ENCODE measurements around the gene ZNF646. TPM values are rescaled to one million over a fixed set of nuclear protein-coding genes. Genes with fewer than 3 reads are reported as not detected.

The ZNF646 gene
- polyA plus RNA-seq, 1 donor from 2014 or later: 8.5 TPM

- no peak overlapping the region for H2AFZ ChIP-seq (ENCODE audit: low read depth, low read length)
- no peak for TF ChIP-seq EP300 (conservative IDR thresholded peaks at IDR 0.05; ENCODE audit: poor library complexity, severe bottlenecking)
- TF ChIP-seq, protein P1, sequence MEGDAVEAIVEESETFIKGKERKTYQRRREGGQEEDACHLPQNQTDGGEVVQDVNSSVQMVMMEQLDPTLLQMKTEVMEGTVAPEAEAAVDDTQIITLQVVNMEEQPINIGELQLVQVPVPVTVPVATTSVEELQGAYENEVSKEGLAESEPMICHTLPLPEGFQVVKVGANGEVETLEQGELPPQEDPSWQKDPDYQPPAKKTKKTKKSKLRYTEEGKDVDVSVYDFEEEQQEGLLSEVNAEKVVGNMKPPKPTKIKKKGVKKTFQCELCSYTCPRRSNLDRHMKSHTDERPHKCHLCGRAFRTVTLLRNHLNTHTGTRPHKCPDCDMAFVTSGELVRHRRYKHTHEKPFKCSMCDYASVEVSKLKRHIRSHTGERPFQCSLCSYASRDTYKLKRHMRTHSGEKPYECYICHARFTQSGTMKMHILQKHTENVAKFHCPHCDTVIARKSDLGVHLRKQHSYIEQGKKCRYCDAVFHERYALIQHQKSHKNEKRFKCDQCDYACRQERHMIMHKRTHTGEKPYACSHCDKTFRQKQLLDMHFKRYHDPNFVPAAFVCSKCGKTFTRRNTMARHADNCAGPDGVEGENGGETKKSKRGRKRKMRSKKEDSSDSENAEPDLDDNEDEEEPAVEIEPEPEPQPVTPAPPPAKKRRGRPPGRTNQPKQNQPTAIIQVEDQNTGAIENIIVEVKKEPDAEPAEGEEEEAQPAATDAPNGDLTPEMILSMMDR (IDR thresholded peaks at IDR 0.05; ENCODE audit: poor library complexity, severe bottlenecking): no peak
- no peak for TF ChIP-seq POLR2AphosphoS5 (IDR thresholded peaks at IDR 0.05)
- no peak for TF ChIP-seq RAD21 (conservative IDR thresholded peaks at IDR 0.05)
- TF ChIP-seq MXI1 (conservative IDR thresholded peaks at IDR 0.05; ENCODE audit: poor library complexity, severe bottlenecking): no peak
- no peak for TF ChIP-seq TAF1 (IDR thresholded peaks at IDR 0.05; ENCODE audit: low read depth)
- TF ChIP-seq REST (IDR thresholded peaks at IDR 0.05; ENCODE audit: borderline replicate concordance): no peak
- no peak for TF ChIP-seq EZH2 (IDR thresholded peaks at IDR 0.05; ENCODE audit: borderline replicate concordance, insufficient read depth, low read length, poor library complexity, severe bottlenecking)
- no peak for TF ChIP-seq SMC3 (conservative IDR thresholded peaks at IDR 0.05; ENCODE audit: poor library complexity)
- H4K20me1 ChIP-seq (ENCODE audit: insufficient read depth): no peaks in the 10 kb centered on the region
- no peak overlapping the region for H3K4me3 ChIP-seq (ENCODE audit: low read length)
- H3K36me3 ChIP-seq (ENCODE audit: insufficient read depth, low read length): peaks cover 6% of the 10 kb centered on the region
- H3K9me3 ChIP-seq (ENCODE audit: low read length): no peaks in the 10 kb centered on the region
- H3K9ac ChIP-seq (ENCODE audit: low read length): no peak overlapping the region
- H3F3A ChIP-seq (ENCODE audit: insufficient read depth, low read length, poor library complexity, severe bottlenecking): no peaks in the 10 kb centered on the region
- no peaks in the 10 kb centered on the region for H3K9me2 ChIP-seq (ENCODE audit: insufficient read depth, low read length)
- no peaks in the 10 kb centered on the region for H3K27me3 ChIP-seq (ENCODE audit: insufficient read depth, low read depth, low read length)
- no peak overlapping the region for H3K4me2 ChIP-seq (ENCODE audit: low read length)
- no peak overlapping the region for H3K27ac ChIP-seq (ENCODE audit: low read length)
- H3K79me2 ChIP-seq (replicated peaks; ENCODE audit: insufficient read depth, low read length): peaks cover 30% of the 10 kb centered on the region
These were observed 2.8 kb downstream of the ZNF646 start for GRCh38 chr16:31077024-31077423.

- Histone ChIP-seq H3K4me2 (ENCODE audit: low read length) (no peak overlapping the region), H3K27ac (ENCODE audit: low read length) (no peak overlapping the region), H2AFZ (ENCODE audit: low read depth, low read length) (no peak overlapping the region), H3K9ac (ENCODE audit: low read length) (no peak overlapping the region), H3K9me2 (ENCODE audit: insufficient read depth, low read length) (no peaks in the 10 kb centered on the region), H3K79me2 (replicated peaks; ENCODE audit: insufficient read depth, low read length) (peaks cover 22% of the 10 kb centered on the region), H3F3A (ENCODE audit: insufficient read depth, low read length, poor library complexity, severe bottlenecking) (no peaks in the 10 kb centered on the region), H3K4me3 (ENCODE audit: low read length) (no peak overlapping the region), H3K36me3 (ENCODE audit: insufficient read depth, low read length) (peaks cover 11% of the 10 kb centered on the region), H4K20me1 (ENCODE audit: insufficient read depth) (no peaks in the 10 kb centered on the region), H3K9me3 (ENCODE audit: low read length) (no peaks in the 10 kb centered on the region), H3K27me3 (ENCODE audit: insufficient read depth, low read depth, low read length) (no peaks in the 10 kb centered on the region)
- TF ChIP-seq POLR2AphosphoS5 (IDR thresholded peaks at IDR 0.05) (no peak), EZH2 (IDR thresholded peaks at IDR 0.05; ENCODE audit: borderline replicate concordance, insufficient read depth, low read length, poor library complexity, severe bottlenecking) (no peak), SMC3 (conservative IDR thresholded peaks at IDR 0.05; ENCODE audit: poor library complexity) (no peak)
- TF ChIP-seq, protein P1 (IDR thresholded peaks at IDR 0.05; ENCODE audit: poor library complexity, severe bottlenecking): no peak
These were observed 3.6 kb downstream of the ZNF646 start for GRCh38 chr16:31077592-31078396.
